Mammary epithelial cell (primary cell): ENCODE measurements around the gene BMPR1A.

ENCODE experiments used
- EZH2 ChIP-seq: IDR thresholded peaks from 2 replicates; pipeline ENCODE4 v1.6.1; 2012; ENCODE audit warnings: low read length, inconsistent platforms, borderline replicate concordance
- TF ChIP-seq, protein P1 (sequence below), 2 donors: IDR thresholded peaks in 1 of 2; conservative IDR thresholded peaks in 1 of 2; 2 replicates each; pipeline ENCODE4 v1.5.1; 2011 to 2012; ENCODE audit warnings: inconsistent platforms in 2 of 2, low read length in 2 of 2, mild to moderate bottlenecking in 2 of 2, control low read depth in 1 of 2, low read depth in 1 of 2; ENCODE audit not compliant: insufficient read depth in 1 of 2; ENCODE audit errors: extremely low read depth in 1 of 2

DNA sequence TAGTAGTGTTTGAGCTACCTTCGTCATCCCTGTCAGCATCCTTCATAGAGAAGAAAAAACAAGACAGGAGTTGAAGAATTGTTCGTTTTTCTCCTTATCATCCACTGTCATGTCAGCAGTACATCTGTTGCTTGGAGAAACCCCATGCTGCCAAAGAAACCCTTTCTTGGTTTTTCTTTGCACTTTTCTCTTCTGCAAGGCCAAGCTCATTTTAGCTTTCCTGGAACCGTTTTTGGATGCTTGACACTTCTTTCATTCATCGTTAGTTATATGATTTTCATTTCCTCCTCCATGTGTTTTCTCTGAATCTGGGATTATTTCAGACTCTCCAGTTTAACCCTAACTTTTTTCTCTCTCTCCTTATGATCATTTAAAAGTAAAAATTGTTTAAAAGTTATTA is 142.1 kb downstream of the BMPR1A start:
- TF ChIP-seq, protein P1, sequence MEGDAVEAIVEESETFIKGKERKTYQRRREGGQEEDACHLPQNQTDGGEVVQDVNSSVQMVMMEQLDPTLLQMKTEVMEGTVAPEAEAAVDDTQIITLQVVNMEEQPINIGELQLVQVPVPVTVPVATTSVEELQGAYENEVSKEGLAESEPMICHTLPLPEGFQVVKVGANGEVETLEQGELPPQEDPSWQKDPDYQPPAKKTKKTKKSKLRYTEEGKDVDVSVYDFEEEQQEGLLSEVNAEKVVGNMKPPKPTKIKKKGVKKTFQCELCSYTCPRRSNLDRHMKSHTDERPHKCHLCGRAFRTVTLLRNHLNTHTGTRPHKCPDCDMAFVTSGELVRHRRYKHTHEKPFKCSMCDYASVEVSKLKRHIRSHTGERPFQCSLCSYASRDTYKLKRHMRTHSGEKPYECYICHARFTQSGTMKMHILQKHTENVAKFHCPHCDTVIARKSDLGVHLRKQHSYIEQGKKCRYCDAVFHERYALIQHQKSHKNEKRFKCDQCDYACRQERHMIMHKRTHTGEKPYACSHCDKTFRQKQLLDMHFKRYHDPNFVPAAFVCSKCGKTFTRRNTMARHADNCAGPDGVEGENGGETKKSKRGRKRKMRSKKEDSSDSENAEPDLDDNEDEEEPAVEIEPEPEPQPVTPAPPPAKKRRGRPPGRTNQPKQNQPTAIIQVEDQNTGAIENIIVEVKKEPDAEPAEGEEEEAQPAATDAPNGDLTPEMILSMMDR (conservative IDR thresholded peaks at IDR 0.05 in 1 of 2, IDR thresholded peaks at IDR 0.05 in 1 of 2; ENCODE audit: extremely low read depth in 1 of 2, insufficient read depth in 1 of 2, low read depth in 1 of 2, low read length in 2 of 2), result no peak
- no peak for TF ChIP-seq EZH2
